ENCODE data around the gene ARHGAP26. TPM values are rescaled to one million over a fixed set of nuclear protein-coding genes. Genes with fewer than 3 reads are reported as not detected.

ARHGAP26 gene
- total RNA-seq, 1 donor from 2014 or later = 14.1 TPM

DNA sequence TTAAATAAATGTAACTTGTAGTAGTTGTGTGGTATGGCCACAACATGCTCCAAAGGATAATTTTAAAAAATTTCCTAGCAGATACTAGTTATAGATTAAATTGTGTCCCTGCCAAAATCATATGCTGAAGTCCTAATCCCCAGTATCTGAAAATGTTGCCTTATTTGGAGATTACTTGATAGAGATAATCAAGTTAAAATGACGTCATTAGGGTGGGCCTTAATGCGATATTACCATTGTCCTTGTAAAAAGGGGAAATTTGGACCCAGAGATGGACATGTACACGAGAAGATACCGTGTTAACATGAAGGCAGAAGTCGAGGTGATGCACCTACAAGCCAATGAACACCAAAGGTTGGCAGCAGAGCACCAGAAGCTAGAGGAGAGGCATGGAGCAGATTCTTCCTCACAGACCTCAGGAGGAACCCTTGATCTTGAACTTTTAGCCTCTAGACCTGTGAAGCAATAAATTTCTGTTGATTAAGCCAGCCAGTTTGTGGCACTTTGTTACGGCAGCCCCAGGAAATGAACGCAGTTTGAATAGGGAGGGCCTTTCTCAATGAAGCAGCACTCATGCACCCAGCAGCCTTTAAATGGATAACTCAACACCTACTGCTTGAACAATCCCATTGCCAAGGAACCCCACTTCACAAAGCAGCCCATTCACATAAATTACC lies 148.9 kb downstream of the ARHGAP26 start:
- Mint-ChIP-seq H3K4me1 (ENCODE audit: unreplicated experiment) (peaks cover 5% of the 10 kb centered on the region), H3K36me3 (ENCODE audit: unreplicated experiment) (peaks cover 4% of the 10 kb centered on the region), H3K27me3 (ENCODE audit: unreplicated experiment) (no peaks in the 10 kb centered on the region), H3K4me3 (ENCODE audit: unreplicated experiment) (no peak overlapping the region), H3K9me3 (ENCODE audit: unreplicated experiment) (no peaks in the 10 kb centered on the region), H3K27ac (ENCODE audit: unreplicated experiment) (no peak overlapping the region)
- TF ChIP-seq, protein P1, sequence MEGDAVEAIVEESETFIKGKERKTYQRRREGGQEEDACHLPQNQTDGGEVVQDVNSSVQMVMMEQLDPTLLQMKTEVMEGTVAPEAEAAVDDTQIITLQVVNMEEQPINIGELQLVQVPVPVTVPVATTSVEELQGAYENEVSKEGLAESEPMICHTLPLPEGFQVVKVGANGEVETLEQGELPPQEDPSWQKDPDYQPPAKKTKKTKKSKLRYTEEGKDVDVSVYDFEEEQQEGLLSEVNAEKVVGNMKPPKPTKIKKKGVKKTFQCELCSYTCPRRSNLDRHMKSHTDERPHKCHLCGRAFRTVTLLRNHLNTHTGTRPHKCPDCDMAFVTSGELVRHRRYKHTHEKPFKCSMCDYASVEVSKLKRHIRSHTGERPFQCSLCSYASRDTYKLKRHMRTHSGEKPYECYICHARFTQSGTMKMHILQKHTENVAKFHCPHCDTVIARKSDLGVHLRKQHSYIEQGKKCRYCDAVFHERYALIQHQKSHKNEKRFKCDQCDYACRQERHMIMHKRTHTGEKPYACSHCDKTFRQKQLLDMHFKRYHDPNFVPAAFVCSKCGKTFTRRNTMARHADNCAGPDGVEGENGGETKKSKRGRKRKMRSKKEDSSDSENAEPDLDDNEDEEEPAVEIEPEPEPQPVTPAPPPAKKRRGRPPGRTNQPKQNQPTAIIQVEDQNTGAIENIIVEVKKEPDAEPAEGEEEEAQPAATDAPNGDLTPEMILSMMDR (IDR thresholded peaks at IDR 0.05) = no peak
- no peak for DNase-seq (ENCODE audit: extremely low spot score, unreplicated experiment)

DNA sequence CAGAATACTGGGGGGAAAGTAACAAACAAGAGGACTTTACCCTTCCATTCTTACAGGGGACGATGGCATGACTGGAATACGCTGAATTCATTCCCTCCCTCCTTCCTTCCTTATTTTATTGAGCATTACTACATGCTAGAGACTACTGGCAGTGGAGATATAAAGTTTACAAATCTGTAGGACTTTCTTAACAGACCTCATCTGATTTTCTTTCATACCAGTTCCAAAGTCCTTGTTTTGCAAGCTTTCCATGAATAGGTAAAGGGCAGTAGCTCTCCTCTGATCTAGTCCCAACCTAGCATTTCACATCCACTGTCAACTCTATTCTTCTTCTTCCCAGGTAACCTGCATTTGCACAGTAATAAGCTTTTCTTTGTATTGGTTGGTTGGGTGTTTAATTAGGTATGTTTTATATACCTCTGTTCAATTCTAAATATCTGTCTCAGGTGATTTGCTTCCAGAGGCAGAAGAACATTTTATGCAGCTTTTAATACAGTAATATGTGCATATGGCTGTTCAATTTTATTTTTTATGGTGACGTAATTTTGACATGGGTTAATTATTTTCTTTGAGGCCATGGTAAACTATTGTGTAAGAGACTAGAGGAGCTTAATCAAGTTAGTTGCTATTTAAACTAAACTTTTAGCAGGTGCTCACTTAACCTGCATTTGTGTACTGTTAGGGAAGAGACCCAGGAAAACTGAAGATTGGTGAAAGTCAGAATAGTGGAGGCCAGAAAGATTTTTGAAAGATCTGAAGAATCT lies 150.9 kb downstream of the ARHGAP26 start:
- Mint-ChIP-seq H3K4me1 (ENCODE audit: unreplicated experiment) (peaks cover 5% of the 10 kb centered on the region), H3K27me3 (ENCODE audit: unreplicated experiment) (no peaks in the 10 kb centered on the region), H3K4me3 (ENCODE audit: unreplicated experiment) (no peak overlapping the region), H3K27ac (ENCODE audit: unreplicated experiment) (no peak overlapping the region), H3K9me3 (ENCODE audit: unreplicated experiment) (no peaks in the 10 kb centered on the region), H3K36me3 (ENCODE audit: unreplicated experiment) (peaks cover 3% of the 10 kb centered on the region)
- TF ChIP-seq, protein P1 (IDR thresholded peaks at IDR 0.05) = no peak
- no peak for DNase-seq (ENCODE audit: extremely low spot score, unreplicated experiment)

DNA sequence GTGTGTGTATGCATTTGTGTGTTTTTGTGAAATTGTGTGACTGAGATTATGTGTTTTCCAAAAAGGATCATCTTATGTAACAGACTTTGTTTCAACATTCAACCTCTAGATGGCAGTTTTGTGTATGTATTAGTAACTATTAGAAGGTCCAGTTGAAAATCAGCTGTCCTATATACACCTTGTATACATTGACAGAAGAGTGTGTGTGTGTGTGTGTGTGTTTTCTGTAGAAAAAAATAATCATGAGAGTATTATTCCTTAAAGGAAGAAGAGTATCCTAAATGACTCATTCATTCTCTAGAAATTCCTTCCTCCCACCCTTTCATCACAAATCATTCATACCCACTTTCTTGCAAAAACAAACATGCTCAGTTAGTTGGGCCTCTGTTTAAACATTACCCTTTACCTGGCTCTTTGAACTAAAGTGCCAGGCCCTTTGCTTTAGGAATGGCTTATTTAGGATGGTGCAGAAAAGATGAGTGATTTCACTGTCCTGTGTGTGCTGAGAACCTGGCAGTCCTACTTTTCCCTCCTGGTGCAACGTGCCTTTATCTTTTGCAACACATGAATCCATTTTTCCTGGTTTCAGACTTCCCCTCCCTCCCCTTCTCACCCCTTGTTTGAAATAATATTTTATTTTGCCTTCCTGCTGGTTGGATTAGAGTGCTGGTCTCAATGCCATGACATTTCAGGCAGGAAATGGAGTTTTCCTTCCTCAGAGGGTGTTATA lies 152.2 kb downstream of the ARHGAP26 start:
- H3K36me3 Mint-ChIP-seq (ENCODE audit: unreplicated experiment) = peaks cover 5% of the 10 kb centered on the region
- H3K27ac Mint-ChIP-seq (ENCODE audit: unreplicated experiment) = no peak overlapping the region
- DNase-seq (ENCODE audit: extremely low spot score, unreplicated experiment) = no peak
- H3K4me3 Mint-ChIP-seq (ENCODE audit: unreplicated experiment) = no peak overlapping the region
- no peaks in the 10 kb centered on the region for H3K27me3 Mint-ChIP-seq (ENCODE audit: unreplicated experiment)
- TF ChIP-seq, protein P1 (IDR thresholded peaks at IDR 0.05) = peak; percentile 61
- no peaks in the 10 kb centered on the region for H3K9me3 Mint-ChIP-seq (ENCODE audit: unreplicated experiment)
- peaks cover 5% of the 10 kb centered on the region for H3K4me1 Mint-ChIP-seq (ENCODE audit: unreplicated experiment)

DNA sequence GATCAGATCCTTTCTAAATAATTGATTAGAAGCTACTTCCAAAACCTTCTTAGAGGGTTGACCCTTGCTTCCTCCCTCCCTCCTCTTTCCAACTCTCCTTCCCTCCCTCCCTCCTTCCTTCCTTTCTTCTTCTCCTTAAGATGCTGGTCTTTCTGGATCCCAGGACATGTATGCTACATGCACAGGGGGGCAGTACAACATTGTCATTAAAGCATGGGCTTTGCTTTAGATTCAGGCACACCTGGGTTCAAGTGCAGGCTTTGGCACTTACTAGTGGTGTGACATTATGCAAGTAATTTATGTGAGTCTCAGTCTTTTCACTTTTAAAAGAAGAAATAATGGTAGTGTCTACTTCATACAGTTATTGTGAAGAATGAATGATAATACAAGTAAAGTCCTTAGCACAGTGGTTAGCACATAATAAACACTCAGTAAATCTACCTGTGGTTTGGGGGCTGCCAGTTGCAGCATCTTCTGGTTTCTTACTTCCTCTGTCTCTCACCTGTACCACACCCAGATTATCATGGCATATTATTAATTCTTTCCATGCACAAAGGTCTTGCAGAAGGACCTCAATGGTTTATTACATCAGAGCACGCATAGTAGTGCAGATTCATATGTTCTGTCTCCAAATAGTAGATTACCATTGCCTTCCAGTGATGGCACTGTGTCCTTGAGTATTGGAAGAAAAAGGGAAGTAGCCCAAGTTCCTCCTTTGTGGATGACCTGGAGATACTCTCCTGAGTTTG lies 154.1 kb downstream of the ARHGAP26 start:
- H3K36me3 Mint-ChIP-seq (ENCODE audit: unreplicated experiment) = peaks cover 2% of the 10 kb centered on the region
- H3K27me3 Mint-ChIP-seq (ENCODE audit: unreplicated experiment) = no peaks in the 10 kb centered on the region
- DNase-seq (ENCODE audit: extremely low spot score, unreplicated experiment) = no peak
- H3K27ac Mint-ChIP-seq (ENCODE audit: unreplicated experiment) = no peak overlapping the region
- TF ChIP-seq, protein P1 (IDR thresholded peaks at IDR 0.05) = peak; percentile 45
- peaks cover 7% of the 10 kb centered on the region for H3K4me1 Mint-ChIP-seq (ENCODE audit: unreplicated experiment)
- no peak overlapping the region for H3K4me3 Mint-ChIP-seq (ENCODE audit: unreplicated experiment)
- H3K9me3 Mint-ChIP-seq (ENCODE audit: unreplicated experiment) = no peaks in the 10 kb centered on the region

Data from osteocyte (in vitro differentiated cells).